Measurements from ENCODE around the gene CCDC194. TPM values are rescaled to one million over a fixed set of nuclear protein-coding genes. Genes with fewer than 3 reads are reported as not detected.

CCDC194 gene
- total and polyA plus RNA-seq, 2 of the 8 experiments (the other 6 are each of a cell fraction or from before 2014, with no cell fraction given) = 0.33 TPM; not detected in 1

DNA sequence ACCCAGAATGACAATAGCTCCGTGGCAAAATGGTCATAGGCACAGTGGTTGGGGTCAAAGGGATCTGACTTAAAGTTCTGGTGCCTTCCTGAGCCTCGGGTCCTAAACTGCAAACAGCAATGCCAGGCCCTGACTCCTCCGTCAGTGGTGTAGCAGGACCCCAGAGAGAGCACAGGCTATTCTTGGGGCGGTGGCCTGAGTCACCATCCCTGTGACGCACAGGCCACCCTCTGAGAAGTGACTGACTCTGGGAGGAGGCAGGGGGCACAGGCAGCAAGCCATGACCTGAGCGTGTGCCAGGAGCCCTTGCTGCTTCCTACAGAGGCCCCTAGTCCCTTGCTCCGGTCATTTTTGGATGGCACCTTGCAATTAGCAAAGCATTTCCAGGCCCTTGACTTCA, 35.6 kb downstream of the CCDC194 start (continued):
- TF ChIP-seq, protein P1, sequence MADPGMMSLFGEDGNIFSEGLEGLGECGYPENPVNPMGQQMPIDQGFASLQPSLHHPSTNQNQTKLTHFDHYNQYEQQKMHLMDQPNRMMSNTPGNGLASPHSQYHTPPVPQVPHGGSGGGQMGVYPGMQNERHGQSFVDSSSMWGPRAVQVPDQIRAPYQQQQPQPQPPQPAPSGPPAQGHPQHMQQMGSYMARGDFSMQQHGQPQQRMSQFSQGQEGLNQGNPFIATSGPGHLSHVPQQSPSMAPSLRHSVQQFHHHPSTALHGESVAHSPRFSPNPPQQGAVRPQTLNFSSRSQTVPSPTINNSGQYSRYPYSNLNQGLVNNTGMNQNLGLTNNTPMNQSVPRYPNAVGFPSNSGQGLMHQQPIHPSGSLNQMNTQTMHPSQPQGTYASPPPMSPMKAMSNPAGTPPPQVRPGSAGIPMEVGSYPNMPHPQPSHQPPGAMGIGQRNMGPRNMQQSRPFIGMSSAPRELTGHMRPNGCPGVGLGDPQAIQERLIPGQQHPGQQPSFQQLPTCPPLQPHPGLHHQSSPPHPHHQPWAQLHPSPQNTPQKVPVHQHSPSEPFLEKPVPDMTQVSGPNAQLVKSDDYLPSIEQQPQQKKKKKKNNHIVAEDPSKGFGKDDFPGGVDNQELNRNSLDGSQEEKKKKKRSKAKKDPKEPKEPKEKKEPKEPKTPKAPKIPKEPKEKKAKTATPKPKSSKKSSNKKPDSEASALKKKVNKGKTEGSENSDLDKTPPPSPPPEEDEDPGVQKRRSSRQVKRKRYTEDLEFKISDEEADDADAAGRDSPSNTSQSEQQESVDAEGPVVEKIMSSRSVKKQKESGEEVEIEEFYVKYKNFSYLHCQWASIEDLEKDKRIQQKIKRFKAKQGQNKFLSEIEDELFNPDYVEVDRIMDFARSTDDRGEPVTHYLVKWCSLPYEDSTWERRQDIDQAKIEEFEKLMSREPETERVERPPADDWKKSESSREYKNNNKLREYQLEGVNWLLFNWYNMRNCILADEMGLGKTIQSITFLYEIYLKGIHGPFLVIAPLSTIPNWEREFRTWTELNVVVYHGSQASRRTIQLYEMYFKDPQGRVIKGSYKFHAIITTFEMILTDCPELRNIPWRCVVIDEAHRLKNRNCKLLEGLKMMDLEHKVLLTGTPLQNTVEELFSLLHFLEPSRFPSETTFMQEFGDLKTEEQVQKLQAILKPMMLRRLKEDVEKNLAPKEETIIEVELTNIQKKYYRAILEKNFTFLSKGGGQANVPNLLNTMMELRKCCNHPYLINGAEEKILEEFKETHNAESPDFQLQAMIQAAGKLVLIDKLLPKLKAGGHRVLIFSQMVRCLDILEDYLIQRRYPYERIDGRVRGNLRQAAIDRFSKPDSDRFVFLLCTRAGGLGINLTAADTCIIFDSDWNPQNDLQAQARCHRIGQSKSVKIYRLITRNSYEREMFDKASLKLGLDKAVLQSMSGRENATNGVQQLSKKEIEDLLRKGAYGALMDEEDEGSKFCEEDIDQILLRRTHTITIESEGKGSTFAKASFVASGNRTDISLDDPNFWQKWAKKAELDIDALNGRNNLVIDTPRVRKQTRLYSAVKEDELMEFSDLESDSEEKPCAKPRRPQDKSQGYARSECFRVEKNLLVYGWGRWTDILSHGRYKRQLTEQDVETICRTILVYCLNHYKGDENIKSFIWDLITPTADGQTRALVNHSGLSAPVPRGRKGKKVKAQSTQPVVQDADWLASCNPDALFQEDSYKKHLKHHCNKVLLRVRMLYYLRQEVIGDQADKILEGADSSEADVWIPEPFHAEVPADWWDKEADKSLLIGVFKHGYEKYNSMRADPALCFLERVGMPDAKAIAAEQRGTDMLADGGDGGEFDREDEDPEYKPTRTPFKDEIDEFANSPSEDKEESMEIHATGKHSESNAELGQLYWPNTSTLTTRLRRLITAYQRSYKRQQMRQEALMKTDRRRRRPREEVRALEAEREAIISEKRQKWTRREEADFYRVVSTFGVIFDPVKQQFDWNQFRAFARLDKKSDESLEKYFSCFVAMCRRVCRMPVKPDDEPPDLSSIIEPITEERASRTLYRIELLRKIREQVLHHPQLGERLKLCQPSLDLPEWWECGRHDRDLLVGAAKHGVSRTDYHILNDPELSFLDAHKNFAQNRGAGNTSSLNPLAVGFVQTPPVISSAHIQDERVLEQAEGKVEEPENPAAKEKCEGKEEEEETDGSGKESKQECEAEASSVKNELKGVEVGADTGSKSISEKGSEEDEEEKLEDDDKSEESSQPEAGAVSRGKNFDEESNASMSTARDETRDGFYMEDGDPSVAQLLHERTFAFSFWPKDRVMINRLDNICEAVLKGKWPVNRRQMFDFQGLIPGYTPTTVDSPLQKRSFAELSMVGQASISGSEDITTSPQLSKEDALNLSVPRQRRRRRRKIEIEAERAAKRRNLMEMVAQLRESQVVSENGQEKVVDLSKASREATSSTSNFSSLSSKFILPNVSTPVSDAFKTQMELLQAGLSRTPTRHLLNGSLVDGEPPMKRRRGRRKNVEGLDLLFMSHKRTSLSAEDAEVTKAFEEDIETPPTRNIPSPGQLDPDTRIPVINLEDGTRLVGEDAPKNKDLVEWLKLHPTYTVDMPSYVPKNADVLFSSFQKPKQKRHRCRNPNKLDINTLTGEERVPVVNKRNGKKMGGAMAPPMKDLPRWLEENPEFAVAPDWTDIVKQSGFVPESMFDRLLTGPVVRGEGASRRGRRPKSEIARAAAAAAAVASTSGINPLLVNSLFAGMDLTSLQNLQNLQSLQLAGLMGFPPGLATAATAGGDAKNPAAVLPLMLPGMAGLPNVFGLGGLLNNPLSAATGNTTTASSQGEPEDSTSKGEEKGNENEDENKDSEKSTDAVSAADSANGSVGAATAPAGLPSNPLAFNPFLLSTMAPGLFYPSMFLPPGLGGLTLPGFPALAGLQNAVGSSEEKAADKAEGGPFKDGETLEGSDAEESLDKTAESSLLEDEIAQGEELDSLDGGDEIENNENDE (IDR thresholded peaks at IDR 0.05; ENCODE audit: insufficient replicate concordance, low read length) = no peak
- TF ChIP-seq CEBPB (IDR thresholded peaks at IDR 0.05; ENCODE audit: low read depth, low read length) (no peak), CBX8 (IDR thresholded peaks at IDR 0.05; ENCODE audit: borderline replicate concordance, low read depth, low read length) (no peak), EGR1 (IDR thresholded peaks at IDR 0.05; ENCODE audit: borderline replicate concordance, low read depth, low read length) (no peak), HDAC6 (IDR thresholded peaks at IDR 0.05; ENCODE audit: low read depth, low read length) (no peak), JUN (IDR thresholded peaks at IDR 0.05; ENCODE audit: low read depth, low read length) (no peak), HDAC2 (IDR thresholded peaks at IDR 0.05; ENCODE audit: borderline replicate concordance in 1 of 2, low read depth in 2 of 2, low read length in 2 of 2) (no peak), RXRA (IDR thresholded peaks at IDR 0.05; ENCODE audit: insufficient read depth, low read depth, low read length) (no peak)
- TF ChIP-seq, protein P2, sequence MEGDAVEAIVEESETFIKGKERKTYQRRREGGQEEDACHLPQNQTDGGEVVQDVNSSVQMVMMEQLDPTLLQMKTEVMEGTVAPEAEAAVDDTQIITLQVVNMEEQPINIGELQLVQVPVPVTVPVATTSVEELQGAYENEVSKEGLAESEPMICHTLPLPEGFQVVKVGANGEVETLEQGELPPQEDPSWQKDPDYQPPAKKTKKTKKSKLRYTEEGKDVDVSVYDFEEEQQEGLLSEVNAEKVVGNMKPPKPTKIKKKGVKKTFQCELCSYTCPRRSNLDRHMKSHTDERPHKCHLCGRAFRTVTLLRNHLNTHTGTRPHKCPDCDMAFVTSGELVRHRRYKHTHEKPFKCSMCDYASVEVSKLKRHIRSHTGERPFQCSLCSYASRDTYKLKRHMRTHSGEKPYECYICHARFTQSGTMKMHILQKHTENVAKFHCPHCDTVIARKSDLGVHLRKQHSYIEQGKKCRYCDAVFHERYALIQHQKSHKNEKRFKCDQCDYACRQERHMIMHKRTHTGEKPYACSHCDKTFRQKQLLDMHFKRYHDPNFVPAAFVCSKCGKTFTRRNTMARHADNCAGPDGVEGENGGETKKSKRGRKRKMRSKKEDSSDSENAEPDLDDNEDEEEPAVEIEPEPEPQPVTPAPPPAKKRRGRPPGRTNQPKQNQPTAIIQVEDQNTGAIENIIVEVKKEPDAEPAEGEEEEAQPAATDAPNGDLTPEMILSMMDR (IDR thresholded peaks at IDR 0.05; ENCODE audit: control extremely low read depth in 1 of 3, insufficient read depth in 1 of 3, low read depth in 1 of 3, low read length in 3 of 3) = no peak
